GM19239 (cell line): ENCODE results near the gene BCL11A.

Experiments
- DNase-seq: peaks from one replicate; pipeline ENCODE4 v3.0.0; 2011; ENCODE audit warnings: low spot score; ENCODE audit not compliant: insufficient read length
- FAIRE-seq: peaks from 2 replicates; lab custom pipeline; 2011; peaks lifted over from hg19 to GRCh38; lab: Jason Lieb, UNC

Gene BCL11A

DNA sequence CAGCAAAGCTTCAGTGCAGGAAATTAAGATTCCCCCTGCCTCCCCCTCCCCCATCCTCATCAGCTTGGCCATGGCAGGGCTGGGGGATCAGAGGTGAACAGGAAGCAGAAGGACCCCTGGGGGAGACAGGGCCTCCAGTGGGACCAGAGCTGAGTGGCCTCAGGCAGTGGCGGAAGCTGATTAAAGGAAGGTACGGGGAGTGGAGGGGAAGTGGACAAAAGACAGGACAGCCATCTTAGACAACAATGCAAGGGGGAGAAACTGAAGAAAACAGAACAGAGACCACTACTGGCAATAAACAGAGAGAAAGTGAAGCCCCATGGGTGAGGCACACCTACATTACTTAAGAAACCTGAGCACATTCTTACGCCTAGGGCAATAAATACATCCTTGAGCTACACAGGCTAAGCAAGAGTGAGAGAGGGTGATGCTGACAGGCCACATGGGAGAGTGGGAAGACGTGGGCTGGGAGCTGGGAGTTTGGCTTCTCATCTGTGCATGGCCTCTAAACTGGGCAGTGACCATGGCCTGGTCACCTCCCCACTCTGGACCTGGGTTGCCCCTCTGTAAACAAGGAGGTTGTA lies 59.6 kb downstream of the BCL11A start:
- no peak for FAIRE-seq
- DNase-seq: no peak

DNA sequence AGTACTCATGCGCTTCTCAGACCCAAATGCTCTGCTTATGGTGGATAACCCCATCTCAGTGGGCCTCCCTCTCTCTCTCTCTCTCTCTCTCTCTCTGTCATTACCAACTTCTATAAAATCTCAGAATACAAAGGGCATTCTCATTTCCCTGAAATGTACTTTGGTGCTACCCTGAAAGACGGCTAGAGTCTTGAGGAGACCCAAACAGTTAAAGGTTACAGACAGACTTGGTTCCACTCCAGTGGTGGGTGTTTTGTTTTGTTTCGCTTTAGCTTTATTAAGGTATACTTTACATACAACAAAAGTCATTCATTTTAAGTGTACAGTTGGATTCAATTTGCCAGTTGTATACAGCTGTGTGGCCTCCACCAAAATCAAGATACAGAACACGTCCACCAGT lies 60.9 kb downstream of the BCL11A start:
- no peak for FAIRE-seq
- DNase-seq: no peak

- FAIRE-seq: no peak
- DNase-seq: no peak
Observed at GRCh38 chr2:60490848-60491247, 62.6 kb downstream of the BCL11A start.

DNA sequence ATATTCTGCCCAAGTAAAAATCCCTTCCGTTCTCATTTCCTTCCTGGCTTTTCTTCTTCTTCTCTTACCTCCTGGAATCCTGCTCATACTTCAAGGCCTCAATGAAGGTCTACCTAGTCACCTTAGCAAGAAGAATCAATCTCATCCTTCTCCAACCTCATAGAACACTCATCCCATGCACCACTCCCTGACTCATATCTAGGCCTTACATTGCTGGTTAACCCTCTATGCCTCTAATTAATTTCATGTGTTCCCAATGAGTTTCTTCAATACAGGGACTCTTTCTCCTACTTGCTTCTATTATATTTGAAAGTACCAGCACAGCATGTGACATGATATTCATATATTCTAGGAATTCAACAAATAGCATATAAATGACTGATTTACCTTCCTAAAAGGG lies 63.0 kb downstream of the BCL11A start:
- DNase-seq (no peak), FAIRE-seq (no peak)

- FAIRE-seq (no peak), DNase-seq (no peak)
Observed at GRCh38 chr2:60489289-60489688, 64.2 kb downstream of the BCL11A start.

DNA sequence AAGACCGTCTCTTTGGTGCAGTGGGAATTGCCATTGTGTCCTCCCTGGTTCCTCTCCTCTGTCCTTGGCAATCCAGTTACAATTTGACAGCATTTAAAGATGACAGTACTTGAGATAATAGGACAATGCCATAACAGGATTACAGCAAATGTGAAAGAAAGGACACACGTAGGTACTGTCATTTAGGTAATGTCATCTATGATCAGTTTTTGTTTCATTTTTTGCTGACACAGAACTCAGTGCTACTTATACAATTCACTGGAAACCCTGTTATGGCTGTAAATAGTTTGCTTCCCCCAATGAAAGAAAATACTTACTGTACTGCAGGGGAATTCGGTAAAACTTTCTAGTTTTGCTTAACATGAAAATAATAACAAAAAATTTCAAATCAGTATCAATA lies 65.2 kb downstream of the BCL11A start:
- FAIRE-seq (no peak), DNase-seq (no peak)

GRCh38 chr2:60487174-60487573 lies 66.3 kb downstream of the BCL11A start:
- no peak for FAIRE-seq
- no peak for DNase-seq

DNA sequence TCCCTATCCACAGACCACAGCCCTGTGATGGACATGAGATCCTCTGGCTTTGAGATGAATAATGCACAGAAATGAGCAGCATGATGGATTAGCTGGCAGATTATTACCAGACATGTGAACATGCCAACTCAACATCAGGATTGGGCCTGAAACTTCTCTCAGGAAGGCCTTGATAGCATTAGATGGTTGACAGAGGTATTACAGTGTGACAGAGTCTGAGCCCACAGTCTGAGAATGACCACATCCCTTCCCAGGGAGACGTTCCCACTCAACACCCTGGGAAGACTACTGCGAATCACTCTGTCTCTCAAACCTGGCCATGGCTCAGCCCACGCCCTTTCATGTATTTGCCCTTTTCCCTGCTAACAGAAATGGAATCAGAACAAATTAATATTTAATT lies 66.9 kb downstream of the BCL11A start:
- FAIRE-seq: no peak
- no peak for DNase-seq

DNA sequence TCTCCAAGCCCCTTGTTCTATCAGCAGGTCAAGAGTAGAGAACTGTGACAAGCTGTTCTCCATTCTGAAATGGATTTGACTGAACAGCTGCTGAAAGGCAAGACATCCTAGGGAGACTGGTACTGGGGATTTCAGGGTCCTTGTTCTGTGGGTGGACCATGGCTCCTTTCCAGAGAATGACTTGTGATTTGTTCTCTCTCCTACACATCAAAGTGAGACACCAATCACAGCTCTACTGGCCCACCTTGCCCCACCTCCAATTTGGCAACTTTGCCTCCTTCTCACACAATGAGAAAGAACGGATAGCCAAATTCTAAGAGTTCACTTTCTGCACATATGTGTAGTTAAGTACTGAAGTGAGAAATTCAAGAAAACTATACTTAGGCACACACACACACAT lies 67.4 kb downstream of the BCL11A start:
- DNase-seq (no peak), FAIRE-seq (no peak)

DNA sequence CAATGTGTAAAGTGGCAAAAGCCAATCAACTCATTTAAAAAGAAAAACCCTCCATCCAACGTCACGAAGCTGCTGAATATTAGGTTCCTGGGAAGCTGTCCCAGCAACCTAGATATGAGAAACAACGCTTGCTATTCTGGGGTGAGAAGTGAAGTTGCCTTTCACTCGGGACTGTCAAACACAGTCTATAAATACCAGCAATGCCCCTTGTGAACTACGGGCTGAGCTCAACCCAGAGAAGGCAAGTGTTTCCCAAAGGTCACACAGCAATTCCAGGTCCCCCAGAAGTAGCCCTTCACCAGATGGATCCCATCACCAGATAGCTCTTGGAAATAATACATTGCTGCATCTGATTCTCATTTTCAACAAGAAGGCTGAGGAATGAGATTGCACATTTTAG lies 67.9 kb downstream of the BCL11A start:
- DNase-seq (no peak), FAIRE-seq (no peak)

- no peak for DNase-seq
- FAIRE-seq: no peak
Observed at GRCh38 chr2:60485055-60485454, 68.4 kb downstream of the BCL11A start.

GRCh38 chr2:60484133-60484645 lies 69.3 kb downstream of the BCL11A start:
- DNase-seq: no peak
- peak; percentile 40 for FAIRE-seq

DNA sequence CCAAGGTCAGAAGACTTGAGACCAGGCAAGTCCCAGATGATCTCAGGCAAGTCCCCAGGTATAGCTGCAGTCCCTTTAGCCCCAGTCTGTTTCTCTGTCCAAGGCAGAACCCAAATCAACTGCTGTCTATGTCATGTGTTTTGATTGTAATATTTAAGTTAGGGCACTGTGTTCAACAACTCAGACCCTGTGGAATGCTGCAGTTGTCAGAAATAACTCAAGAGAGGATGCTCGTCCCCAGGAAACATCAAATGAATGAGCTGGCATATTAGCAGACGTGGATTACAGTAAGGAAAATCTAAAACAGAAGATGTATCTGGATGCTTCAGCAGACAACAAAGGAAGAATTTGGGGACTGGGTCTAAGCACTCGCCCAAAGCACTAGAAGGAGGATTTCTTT lies 70.1 kb downstream of the BCL11A start:
- FAIRE-seq: no peak
- no peak for DNase-seq

- FAIRE-seq (no peak), DNase-seq (no peak)
Observed at GRCh38 chr2:60482222-60482621, 71.2 kb downstream of the BCL11A start.

DNA sequence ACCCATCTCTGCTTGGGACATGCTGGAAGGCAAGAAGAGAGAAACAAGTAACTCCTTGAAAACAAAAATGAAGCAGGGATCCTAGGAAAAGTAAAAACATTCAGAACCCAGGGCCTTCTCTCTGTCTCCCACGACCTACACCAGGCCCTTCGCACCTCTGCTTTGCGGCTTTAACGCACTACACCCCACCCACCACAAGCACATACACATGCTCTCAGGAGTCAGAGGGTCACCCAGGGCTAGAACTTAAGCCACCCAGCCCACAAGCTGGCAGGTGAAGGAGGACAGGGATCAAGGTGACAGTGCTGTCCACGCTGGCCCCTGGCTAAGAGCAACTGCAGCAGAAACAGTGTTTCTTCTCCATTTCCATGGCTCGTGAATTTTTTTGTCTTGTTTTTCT lies 72.2 kb downstream of the BCL11A start:
- no peak for FAIRE-seq
- no peak for DNase-seq

DNA sequence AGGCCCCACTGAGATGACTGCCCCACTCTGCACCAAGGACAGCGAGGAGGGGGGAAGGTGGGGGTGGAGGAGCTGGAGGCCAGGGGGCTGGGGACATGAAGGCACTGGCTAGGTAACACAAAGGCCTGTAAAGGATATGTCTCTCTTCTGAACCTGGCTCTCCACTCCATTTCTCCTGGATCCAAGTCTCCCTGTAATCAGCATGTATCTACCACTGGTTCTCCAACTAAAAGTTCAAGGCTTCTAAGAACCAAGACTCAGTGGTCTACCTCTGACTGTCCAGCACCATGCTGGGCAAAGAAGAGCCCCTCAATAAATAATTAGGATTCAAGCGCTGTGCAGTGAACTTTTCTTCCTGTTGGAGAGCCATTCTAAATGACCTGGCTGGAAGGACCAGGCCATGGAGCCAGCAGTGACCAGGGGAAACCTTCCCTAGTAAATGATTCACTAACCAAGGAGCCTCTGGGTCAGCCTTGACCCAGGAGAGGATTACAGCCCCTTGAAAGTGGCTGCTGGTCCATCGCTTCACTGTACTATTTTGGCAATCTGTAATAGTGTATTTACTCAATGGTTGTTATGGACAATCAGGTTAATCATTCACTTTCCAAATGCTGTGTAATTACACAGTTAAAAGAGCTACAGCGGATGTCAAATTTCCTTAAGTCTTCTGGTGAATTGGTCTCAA lies 73.2 kb downstream of the BCL11A start:
- no peak for DNase-seq
- FAIRE-seq: no peak

- FAIRE-seq (no peak), DNase-seq (no peak)
Observed at GRCh38 chr2:60479226-60480088, 74.0 kb downstream of the BCL11A start.

GRCh38 chr2:60478660-60479059 lies 74.8 kb downstream of the BCL11A start:
- FAIRE-seq: no peak

DNA sequence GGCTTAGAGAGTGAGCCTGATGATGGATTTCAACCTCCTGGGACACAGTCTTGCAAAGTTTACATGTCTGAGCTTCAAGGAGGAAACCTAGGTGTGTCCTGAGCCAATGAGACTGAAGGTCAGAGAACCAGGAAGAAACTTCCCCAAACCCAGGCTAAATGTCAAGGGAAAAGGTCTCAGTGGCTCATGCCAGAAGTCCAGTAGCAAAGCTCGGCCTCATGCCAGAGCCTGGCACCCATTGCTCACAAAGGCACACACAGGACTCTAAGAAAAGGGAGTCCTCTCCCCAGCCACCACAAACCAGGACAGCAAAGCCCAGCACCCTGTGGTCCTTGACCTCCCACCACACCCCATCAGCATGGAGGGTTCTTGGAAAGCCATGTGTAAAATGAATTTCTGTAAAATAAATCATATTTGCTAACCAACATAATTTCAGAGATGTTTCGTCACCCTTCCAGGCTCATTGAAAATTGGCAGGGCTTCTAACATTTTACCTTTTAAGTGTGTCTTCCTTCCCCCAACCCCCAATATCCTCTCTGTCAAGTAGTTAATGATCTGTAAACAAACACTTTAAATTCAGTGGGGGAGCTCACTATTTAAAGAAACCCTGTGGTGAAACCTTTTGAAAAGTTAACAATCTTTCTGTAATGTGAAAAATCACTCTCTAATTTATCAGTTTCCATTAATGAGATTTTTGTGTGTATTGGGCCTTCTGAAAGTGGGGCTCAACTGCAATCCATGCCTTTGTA lies 77.1 kb downstream of the BCL11A start:
- FAIRE-seq (no peak), DNase-seq (no peak)

More at GRCh38 chr2:60478660-60479059, 74.8 kb downstream of the BCL11A start:
- DNase-seq: no peak

GRCh38 chr2:60475123-60475830 lies 78.2 kb downstream of the BCL11A start:
- FAIRE-seq (no peak), DNase-seq (no peak)
